Nephron progenitor cell (in vitro differentiated cells): ENCODE results near the gene ZNRF3.

ENCODE experiments used
- DNase-seq: peaks from one replicate; pipeline ENCODE4 v3.0.0; 2021
- H3K27ac Mint-ChIP-seq: 2 replicates; pipeline ENCODE4 v1.8.0; 2021; ENCODE audit warnings: mild to moderate bottlenecking, moderate library complexity, mixed read lengths
- H3K27me3 Mint-ChIP-seq: 2 replicates; pipeline ENCODE4 v1.8.0; 2021; ENCODE audit warnings: mild to moderate bottlenecking, low read depth, mixed read lengths; ENCODE audit not compliant: poor library complexity
- H3K36me3 Mint-ChIP-seq: 2 replicates; pipeline ENCODE4 v1.8.0; 2021; ENCODE audit warnings: low read depth, mixed read lengths
- H3K4me1 Mint-ChIP-seq: 2 replicates; pipeline ENCODE4 v1.8.0; 2021; ENCODE audit warnings: mixed read lengths
- H3K4me3 Mint-ChIP-seq: 2 replicates; pipeline ENCODE4 v1.8.0; 2021; ENCODE audit warnings: mild to moderate bottlenecking, moderate library complexity, mixed read lengths
- H3K9me3 Mint-ChIP-seq: 2 replicates; pipeline ENCODE4 v1.8.0; 2021; ENCODE audit warnings: mild to moderate bottlenecking, moderate library complexity, mixed read lengths
- CTCF ChIP-seq: fragments of 200-600 bp; sonication (generic); IDR thresholded peaks from 2 replicates; pipeline ENCODE4 v1.5.0; 2021; ENCODE audit warnings: antibody characterized with exemption

Gene ZNRF3

DNA sequence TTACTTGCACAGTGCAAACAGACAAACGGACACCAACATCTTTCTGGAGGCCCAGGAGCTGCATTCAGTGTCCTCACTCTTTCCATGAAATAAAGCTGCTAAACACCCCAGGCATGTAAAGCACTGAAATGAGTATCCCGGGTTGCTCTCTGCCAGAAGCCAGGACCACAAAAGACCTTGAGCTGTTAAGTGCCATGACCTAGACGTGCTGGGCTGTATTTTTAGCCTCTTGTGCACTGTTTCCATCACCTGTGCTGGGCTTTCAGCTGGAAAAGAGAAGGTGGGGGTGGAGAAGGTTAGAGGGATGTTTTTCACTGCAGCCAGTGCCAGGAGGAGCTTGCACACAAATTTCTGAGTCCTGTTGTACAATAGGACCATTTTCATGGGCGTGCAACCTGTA lies 186.1 kb downstream of the ZNRF3 start:
- Mint-ChIP-seq H3K27me3 (peaks cover 22% of the 10 kb centered on the region), H3K27ac (no peak overlapping the region), H3K9me3 (no peaks in the 10 kb centered on the region), H3K4me1 (peaks cover 38% of the 10 kb centered on the region), H3K36me3 (no peaks in the 10 kb centered on the region), H3K4me3 (no peak overlapping the region)
- no peak for DNase-seq
- no peak for TF ChIP-seq CTCF

GRCh38 chr22:29070490-29070889 lies 187.1 kb downstream of the ZNRF3 start:
- no peak for DNase-seq
- Mint-ChIP-seq H3K9me3 (no peaks in the 10 kb centered on the region), H3K27ac (no peak overlapping the region), H3K4me1 (peaks cover 48% of the 10 kb centered on the region), H3K4me3 (peak overlapping the region; percentile 65), H3K36me3 (no peaks in the 10 kb centered on the region), H3K27me3 (peaks cover 22% of the 10 kb centered on the region)
- TF ChIP-seq CTCF: no peak

GRCh38 chr22:29071261-29072045 lies 188.1 kb downstream of the ZNRF3 start:
- Mint-ChIP-seq H3K27me3 (peaks cover 22% of the 10 kb centered on the region), H3K9me3 (no peaks in the 10 kb centered on the region), H3K27ac (no peak overlapping the region), H3K4me1 (peaks cover 56% of the 10 kb centered on the region), H3K4me3 (peak overlapping the region; percentile 75), H3K36me3 (no peaks in the 10 kb centered on the region)
- peak; percentile 75 for DNase-seq
- no peak for TF ChIP-seq CTCF

DNA sequence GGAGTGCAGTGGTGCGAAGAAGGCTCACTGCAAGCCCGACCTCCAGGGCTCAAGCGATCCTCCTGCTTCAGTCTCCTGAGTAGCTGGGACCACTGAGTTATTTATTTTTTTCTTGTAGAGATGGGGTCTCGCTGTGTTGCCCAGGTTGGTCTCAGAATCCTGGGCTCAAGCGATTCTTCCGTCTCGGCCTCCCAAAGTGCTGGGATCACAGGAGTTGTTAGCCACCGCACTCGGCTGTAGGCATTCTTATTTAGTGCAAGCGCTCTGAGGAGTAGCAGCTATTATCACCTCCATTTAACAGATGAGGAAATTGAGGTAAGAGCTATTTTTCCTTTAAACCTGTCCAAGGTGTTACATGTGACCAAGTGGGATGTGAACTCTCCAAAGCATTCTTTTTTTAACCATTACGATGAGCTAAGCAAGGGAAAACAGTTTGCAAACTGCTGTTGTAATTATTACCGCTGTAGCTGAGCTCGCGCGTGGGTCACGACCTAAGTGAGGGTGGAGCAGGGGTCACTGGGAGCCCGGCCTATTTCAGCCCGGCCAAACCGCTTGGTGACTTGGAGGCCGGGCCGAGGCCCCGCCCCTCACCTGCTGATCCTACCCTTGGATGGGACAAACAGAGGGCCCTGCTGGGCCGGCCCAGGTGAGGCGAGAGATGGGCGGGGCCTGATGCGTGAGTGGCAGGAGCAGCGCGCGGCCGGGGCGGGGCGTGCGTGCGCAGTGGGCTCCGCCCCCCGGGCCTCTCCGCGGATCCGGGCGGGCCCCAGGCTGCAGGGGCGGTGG lies 189.0 kb downstream of the ZNRF3 start:
- no peaks in the 10 kb centered on the region for H3K36me3 Mint-ChIP-seq
- H3K4me3 Mint-ChIP-seq: peak overlapping the region; percentile 75
- no peak for TF ChIP-seq CTCF
- DNase-seq: peak; percentile 89
- H3K27me3 Mint-ChIP-seq: peaks cover 22% of the 10 kb centered on the region
- H3K9me3 Mint-ChIP-seq: no peaks in the 10 kb centered on the region
- H3K27ac Mint-ChIP-seq: no peak overlapping the region
- peaks cover 56% of the 10 kb centered on the region for H3K4me1 Mint-ChIP-seq

DNA sequence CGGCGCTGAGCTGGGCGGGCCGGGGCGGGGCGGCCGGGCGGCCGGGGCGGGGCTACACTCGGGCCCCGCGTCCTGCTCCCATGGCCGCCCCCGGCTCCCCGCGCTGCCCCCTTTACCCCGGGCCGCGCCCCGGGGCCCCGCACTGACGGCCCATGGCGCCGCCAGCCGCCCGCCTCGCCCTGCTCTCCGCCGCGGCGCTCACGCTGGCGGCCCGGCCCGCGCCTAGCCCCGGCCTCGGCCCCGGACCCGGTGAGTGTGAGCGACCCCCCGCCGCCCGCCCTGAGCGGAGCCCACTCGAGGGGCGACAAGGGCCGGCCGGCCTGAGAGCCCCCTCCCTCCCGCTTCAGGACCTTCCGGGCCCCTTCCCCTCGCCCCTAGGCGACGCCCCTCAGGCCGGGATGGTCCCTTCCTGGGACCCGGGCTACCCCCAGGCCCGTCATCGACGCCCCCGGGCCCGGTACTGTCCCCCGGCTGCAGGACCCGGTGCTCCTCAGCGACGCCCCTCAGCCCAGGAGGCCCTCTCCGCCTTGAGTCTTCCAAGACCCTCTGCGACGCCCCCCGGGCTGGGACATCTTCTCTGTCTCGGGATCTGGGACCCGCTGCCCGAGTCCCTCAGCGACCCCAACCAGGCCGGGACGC lies 189.7 kb downstream of the ZNRF3 start, which contains the start of gene KREMEN1:
Gene KREMEN1, plus strand, starts transcription at position 57 of the 639 bp plus-strand sequence. Its CDS starts 96 bp downstream, at position 153.
- Mint-ChIP-seq H3K36me3 (no peaks in the 10 kb centered on the region), H3K4me3 (peak within 1 kb of the TSS; percentile 77), H3K4me1 (peaks cover 62% of the 10 kb centered on the region), H3K27me3 (peaks cover 22% of the 10 kb centered on the region), H3K9me3 (no peaks in the 10 kb centered on the region), H3K27ac (no peak within 1 kb of the TSS)
- TF ChIP-seq CTCF: no peak
- DNase-seq: peak; percentile 32
